Caki2 (cell line): ENCODE measurements around the gene RANBP10. TPM values are rescaled to one million over a fixed set of nuclear protein-coding genes. Genes with fewer than 3 reads are reported as not detected.

ENCODE experiments used
- DNase-seq: peaks from one replicate; pipeline ENCODE4 v3.0.0-alpha.2; 2015; ENCODE audit warnings: low read depth
- in situ Hi-C: cut with HindIII; loops from 2 replicates; pipeline ENCODE4 v1.10.0; 2016; ENCODE audit warnings: low sequenced_read_pairs, low pct_unique_long_range_greater_than_20kb, mixed read lengths
- total RNA-seq: library from RNA; depleted of rRNA; stranded (reverse); fragments of >200 nt; shearing (Covaris generic); gene quantifications from 2 replicates; pipeline ENCODE4 v1.2.3, GENCODE V29; 2014; ENCODE audit warnings: low replicate concordance

The RANBP10 gene
- total RNA-seq, 1 experiment from 2014 or later, result 3.7 TPM

DNA sequence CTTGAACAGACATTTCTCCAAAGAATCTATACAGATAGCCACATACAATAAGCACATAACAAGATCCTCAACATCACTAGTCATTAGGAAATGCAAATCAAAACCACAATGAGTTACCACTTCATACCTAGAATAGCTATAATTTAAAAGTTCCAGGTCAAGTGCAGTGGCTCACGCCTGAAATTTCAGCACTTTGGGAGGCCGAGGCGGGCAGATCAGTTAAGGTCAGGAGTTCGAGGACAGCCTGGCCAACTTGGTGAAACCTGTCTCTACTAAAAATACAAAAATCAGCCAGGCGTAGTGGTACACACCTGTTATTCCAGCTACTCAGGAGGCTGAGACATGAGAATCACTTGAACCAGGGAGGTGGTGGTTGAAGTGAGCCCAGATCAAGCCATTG is 19.9 kb downstream of the RANBP10 start:
- no peak for DNase-seq
- in situ Hi-C loops, result no loop called here

DNA sequence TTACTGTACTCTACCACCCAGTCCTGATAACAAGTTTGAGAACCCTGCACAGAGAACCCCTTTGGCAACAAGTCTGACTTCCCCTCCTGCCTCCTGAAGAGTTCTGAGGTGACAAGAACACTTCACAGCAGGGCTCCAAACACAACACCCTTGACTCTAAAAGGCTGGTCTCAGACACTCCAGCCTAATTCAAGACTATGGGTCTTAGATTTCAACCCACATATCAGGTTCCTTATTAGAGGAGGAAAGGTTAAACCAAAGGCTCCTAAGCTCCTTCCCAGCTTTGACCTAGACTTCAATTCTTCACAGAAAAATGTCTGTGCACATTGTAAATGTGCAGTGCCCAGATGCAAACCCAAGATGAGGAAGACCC is 23.0 kb downstream of the RANBP10 start:
- DNase-seq, result no peak
- in situ Hi-C loops, result no loop called here

DNA sequence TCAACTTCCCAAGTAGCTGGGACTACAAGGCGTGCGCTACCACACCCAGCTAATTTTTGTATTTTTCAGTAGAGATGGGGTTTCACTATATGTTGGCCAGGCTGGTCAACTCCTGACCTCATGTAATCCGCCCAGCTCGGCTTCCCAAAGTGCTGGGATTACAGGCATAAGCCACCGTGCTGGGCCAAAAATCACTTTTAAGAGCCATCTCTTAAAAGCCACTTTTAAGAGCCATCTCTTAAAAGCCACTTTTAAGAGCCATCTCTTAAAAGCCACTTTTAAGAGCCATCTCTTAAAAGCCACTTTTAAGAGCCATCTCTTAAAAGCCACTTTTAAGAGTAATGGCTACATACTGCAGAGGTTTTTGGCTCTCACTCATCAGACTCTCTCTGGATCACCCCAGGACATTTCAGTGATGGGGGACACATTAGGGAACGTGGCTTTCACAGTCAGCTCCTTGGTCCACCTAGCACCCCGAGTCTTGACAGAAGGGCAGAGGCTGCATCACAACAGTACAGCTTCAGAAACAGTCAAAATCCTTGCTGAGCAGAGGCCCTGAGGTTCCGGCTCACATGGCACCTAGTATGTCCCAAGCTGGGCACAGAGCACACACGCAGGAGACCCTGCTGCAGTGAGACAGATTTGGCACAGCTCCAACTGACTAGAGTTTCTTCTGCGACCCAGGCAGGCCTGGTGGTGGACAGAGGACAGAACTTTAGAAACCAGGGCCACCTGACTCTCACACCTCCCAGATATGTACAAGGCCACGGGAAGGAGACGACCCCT is 23.6 kb downstream of the RANBP10 start:
- DNase-seq, result no peak
- in situ Hi-C loops, result no loop called here

DNA sequence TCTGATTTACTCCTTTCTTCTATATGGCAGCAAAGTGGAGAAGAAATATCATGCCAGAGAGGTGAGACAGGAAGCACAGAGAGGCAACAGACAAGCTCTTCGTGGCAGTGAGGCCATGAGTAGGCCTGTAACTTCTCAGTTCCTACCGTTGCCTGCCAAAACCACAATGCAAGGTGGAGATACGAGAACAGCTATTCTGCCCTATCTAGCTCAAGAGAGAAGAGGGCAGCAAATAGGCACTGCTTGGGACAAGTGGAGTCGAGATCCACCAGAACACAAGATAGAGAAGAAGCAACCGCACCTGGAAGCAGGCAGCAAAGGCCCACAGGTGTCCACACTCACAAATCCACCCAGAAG is 24.8 kb downstream of the RANBP10 start:
- no peak for DNase-seq
- in situ Hi-C loops, result no loop called here

DNA sequence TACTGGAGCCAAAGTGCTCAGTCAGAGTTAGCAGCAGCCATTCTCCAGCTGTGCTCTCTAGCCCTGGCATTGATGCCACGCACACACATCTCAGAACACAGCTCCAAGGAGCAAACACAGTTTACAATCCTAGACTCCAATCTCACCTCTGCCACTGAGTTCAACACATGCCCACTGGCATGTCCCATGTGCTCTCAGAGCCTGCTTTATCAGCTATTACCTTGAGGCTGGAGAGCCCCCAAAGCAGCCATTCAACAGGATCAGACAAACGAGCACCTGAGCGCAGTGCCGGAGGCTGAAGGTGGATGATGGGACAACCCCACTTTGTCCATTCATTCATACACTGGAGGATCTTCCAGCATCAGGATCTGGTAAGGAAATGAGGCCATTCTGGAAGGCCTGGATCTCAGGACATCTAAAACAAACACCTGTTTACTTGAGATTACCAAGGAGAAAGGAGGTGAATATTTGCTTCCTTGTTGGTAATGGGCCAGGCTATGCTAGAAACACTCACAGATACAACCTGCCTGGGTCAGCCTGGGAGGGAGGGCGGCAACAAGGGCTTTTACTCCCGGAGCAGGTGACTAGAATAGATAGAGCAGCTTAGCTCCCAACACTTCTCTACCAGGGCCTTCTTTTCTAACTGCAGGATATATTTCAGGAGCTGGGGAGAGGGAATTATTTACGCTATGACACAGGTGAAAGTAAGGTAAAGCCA is 25.4 kb downstream of the RANBP10 start:
- in situ Hi-C loops, result no loop called here

DNA sequence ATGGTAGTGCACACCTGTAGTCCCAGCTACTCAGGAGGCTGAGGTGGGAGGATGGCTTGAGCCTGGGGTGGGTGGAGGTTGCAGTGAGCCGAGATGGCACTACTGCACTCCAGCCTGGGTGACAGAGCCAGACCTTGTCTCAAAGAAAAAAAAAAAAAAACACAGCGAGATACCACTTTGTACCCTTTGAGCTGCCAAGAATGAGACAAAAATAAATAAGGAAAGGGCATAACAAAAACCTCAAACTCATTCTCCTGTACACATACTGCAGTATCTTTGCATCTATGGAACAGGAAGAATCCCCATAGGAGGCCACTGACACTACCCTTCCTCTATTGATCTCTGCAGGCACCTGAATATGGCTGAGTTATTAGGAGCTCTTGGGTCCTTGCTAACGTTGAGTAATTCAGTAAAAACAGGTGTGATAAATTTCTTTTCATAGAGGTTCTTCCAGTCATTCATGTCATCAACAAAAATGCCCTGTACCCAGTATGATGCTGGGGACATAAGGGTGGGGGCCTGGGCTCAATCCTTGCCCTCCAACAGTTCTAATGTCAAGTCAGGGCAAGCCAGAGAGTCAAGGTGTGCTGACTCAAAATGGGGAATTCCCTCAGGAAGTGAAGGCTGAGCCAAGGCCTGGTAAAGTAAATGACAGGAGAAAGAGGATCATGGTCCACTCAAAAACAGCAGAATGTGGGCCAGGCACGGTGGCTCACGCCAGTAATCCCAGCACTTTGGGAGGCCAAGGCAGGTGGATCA is 26.9 kb downstream of the RANBP10 start:
- in situ Hi-C loops, result no loop called here
- no peak for DNase-seq

More for the DNA sequence above, 25.4 kb downstream of the RANBP10 start:
- DNase-seq, result no peak

DNA sequence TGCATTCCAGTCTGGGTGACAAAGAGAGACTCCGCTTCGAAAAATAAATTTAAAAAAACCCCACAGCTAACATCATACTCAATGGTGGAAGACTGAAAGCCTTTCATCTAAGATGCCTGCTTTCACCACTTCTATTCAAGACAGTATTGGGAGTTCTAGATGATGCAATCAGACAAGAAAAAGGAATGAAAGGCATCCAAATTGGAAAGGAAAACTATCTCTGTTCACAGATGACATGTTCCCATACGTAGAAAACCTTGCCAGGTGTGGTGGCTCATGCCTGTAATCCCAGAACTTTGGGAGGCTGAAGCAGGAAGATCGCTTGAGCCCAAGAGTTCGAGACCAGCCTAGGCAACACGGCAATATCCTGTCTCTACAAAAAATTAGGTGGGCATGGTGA is 31.1 kb downstream of the RANBP10 start:
- in situ Hi-C loops, result no loop called here
- DNase-seq, result no peak

DNA sequence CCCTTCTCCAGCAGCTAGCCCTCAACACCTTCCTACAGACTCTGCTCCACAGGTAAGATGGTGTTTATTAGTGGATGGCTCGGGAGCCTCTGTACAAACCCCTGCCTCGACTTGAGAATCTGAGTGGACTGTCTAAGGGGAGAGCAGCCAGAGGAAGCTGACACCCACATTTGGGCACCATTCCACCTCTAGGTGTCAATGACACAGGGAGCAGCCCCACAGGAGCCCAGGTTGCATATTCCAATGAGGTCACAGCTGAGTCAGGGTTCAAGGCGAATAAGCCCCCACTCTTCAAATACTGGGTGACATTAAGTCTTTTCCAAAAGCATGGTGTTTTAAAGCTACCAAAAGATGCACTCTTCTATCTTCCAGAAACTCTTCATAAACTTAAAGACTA is 31.9 kb downstream of the RANBP10 start:
- no peak for DNase-seq
- in situ Hi-C loops, result no loop called here

DNA sequence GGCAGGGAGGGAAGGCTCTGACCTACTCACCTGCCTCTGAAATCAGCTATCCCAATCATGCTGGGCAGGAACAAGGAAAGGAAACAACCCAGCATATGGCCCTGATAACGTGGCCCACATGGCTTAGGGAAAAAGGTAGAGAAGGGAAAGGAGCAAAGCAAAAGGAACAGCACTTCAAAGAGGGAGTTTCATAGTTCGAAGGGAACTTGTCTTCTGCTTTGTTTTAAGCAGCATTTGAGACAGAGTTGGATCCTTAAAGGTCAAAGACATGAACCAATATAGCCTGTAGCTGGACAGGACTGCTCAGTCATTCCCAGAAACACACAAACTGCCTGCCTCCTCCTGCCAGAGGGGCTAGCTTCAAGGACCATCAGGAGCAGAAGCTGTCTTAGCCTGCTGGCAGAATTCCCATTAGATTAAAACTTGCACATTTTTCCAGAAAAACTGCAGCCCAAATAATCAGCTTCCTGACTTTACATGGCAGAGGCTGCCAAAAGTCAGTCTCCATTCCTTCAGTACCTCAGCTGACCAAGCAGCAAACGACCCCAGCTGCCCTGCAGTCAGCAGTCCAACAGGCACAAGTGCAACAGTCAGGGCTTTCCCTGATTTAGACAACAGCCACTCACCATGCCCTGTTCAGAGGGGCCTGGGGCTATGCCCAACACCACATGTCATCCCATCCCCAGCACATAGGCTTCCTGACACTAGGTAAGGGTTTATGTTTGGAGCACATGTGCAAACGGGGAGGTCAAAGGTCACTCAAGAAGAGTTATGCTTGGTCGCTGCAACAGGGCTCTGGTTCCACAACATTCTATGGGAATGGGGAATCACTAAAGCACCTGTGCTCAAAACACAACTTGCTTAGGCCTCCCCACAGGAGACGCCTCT is 32.5 kb downstream of the RANBP10 start:
- DNase-seq, result no peak
- in situ Hi-C loops, result no loop called here

DNA sequence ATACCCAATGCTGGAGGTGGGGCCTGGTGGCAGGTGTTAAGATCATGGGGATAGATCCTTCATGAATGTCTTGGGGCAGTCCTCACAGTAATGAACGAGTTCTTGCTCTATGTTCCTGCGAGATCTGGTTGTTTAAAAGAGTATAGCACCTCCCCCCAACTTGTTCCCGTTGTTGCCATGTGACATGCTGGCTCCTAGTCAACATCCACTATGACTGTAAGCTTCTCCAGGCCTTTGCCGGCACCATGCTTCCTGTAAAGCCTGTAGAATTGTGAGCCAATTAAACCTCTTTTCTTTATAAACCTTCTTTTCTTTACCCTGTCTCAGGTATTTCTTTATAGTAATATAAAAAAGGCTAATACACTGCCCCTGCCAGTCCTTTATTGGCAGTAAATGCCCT is 33.3 kb downstream of the RANBP10 start:
- DNase-seq, result no peak
- in situ Hi-C loops, result no loop called here

DNA sequence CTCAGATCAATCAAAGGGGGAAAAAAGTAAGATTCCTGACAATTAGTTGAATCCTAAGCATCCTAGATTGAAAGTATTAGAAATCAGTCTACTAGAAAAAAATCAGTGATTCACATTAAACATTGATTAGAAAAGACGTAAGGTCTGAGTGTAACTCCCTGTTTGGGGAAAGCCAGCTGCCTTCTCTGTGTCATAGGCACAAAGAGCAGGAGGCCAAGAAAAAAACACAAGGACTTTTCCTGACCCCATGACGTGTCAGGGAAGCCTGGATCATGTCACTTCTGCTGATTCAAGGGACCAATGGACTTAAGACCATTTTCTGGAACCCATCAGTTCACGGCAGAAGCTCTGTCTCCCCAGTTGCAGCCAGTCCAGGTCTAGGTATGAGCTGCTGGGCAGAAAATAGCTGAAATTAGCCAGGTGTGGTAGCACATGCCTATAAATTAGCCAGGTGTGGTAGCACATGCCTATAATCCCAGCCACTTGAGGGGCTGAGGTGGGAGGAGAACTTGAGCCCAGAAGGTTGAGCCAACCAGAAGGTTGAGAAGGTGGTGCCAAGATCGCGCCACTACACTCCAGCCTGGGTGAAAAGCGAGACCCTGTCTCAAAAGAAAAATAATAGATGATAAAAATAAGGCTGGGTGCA is 35.9 kb downstream of the RANBP10 start:
- in situ Hi-C loops, result no loop called here
- DNase-seq, result no peak

DNA sequence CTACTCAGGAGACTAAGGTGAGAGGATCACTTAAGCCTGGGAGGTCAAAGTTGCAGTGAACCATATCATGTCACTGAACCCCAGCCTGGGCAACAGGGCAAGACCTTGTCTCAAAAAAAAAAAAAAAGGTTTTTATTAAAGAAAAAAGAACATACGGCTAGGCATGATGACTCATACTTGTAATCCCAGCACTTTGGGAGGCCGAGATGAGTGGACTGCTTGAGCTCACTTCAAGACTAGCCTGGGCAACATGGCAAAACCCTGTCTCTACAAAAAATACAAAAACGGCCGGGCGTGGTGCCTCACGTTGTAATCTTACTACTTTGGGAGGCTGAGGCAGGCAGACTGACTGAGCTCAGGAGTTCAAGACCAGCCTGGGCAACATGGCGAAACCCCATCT is 38.4 kb downstream of the RANBP10 start:
- in situ Hi-C loops, result no loop called here
- no peak for DNase-seq

DNA sequence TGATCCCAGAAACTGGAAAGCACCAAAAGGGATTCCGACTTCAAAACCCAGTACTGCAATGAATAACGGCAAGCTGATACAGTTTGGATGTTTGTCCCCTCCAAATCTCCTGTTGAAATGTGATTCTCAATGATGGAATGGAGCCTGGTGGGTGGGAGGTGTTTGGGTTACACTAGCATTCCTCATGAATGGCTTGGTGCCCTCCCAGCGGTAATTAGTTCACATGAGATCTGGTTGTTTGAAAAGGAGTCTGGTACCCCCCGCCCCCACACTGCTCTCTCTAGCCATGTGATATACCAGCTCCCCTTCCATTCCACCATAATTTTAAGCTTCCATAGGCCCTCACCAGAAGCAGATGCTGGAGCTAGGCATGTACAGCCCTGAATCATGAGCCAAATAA is 40.1 kb downstream of the RANBP10 start:
- in situ Hi-C loops, result no loop called here
- no peak for DNase-seq

DNA sequence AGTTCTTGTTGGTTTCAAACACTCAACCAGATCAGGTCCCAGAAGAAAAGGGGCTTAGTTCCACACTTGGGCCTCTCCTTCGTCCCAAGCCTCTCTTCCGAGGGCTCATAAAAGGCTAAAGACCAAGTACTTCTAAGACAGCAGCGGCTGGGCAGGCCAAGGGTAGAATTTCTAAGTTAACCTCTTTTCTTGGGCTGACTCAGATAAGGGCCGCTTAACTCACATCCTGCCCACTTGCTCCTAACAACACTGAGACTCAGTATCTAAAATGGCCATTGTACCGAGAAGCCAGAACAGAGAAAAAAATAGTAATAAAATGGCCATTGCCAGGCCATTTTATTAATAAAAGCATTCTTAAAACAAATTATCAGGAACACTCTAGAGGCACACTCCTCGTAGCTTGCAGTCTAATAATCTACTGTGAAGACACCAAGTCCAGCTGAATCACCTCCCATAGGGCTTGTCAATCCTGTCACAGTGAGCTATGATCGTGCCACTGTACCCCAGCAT is 42.1 kb downstream of the RANBP10 start:
- in situ Hi-C loops, result no loop called here
- DNase-seq, result no peak

DNA sequence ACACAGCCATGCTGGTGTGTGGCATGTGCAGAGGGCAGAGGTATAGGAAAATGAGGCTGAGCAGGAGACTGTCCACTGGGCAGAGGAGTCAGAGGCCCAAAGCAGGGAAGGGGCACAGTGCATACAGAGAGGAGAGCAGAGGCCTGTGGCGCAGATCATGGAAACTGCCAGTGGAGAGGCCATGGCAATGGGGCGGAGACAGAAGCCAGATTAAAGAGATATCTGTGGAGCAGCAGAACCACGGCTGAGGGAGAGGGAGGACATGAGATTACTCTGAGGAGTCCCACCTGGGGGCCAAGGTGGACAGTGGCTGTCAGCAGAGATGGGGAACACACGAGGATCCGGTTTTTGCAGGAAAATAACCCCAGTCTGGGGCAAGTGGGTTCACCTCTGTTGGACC is 43.3 kb downstream of the RANBP10 start:
- DNase-seq, result no peak
- in situ Hi-C loops, result no loop called here

DNA sequence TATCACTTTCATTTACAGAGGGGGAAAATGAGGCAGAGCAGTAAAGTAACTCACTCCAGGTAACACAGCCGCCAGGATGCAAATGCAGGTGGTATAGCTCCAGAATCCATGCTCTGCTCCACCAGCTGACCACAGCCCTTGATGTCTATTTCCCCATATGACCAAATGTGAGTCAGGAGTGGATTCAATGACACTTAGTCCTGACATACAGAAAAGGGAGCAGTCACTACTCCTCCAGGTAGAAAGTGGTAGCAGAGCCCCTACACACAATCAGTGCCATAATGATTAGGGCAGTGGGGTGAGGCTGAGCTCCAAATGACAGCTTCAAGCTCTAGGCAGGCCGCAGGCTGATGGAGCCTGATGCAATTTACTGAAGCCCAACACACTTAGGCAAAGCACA is 44.0 kb downstream of the RANBP10 start:
- no peak for DNase-seq
- in situ Hi-C loops, result no loop called here

DNA sequence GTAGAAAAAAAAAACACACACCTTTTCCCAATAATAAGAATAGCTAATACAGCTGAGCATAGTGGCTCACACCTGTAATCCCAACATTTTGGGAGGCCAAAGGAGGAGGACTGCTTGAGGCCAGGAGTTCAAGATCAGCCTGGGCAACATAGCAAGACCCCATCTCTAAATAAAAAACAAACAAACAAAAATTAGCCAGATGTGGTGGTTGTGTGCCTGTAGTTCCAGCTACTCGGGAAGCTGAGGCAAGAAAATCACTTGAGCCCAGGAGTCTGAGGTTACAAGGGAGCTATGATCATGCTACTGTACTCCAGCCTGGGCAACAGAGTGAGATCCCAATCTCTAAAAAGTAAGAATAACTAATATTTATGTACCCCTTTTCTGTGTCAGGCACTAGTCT is 44.4 kb downstream of the RANBP10 start:
- DNase-seq, result no peak
- in situ Hi-C loops, result no loop called here

DNA sequence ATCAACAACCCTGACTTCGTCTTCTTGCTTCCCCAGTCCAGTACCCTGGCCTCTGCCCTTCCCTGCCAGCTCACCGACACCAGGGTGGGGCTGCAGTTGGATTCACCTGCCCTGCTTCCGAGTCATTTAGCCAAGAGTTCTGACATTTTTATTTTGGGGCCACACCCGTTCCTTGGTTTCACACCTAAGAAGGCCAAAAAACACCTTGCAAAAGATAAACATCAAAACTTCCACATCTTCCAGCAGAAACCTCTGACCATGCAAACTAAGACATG is 45.5 kb downstream of the RANBP10 start:
- in situ Hi-C loops, result no loop called here

More for the DNA sequence above, 45.5 kb downstream of the RANBP10 start:
- DNase-seq, result no peak
